GM19452 (cell line): Measurements from ENCODE around the gene XIST.
"Not testable (repeated sequence)": the region's sequence is repeated elsewhere in the genome, so short reads cannot be mapped to it uniquely, and the experiment has no call there.

Experiments used
- ATAC-seq: cut with Tn5 transposase; IDR thresholded peaks from one replicate; pipeline ENCODE4 v1.9.1; 2021; ENCODE audit not compliant: unreplicated experiment

Gene XIST

GRCh38 chrX:73817393-73818199, 34.9 kb downstream of the XIST start:
- ATAC-seq = no peak

GRCh38 chrX:73812256-73812655, 40.3 kb downstream of the XIST start:
- ATAC-seq = no peak

DNA sequence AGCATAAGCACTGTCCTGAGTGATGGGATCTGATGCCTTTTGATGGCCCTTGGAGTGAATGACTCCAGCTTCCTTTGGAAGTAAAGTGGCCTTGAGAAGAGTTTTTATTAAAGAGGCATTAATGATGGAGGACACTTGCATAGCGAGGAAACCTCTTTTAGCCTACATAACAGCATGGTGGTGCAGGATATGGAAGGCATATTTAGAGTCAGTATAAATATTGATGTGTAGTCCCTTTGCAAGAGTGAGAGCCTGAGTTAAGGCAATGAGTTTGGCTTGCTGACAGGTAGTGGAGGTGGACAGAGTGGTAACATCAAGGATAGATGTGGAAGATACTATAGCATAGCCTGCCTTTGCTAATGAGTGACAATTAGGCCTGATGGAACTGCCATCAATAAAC, 48.4 kb downstream of the XIST start:
- not testable (repeated sequence) for ATAC-seq

DNA sequence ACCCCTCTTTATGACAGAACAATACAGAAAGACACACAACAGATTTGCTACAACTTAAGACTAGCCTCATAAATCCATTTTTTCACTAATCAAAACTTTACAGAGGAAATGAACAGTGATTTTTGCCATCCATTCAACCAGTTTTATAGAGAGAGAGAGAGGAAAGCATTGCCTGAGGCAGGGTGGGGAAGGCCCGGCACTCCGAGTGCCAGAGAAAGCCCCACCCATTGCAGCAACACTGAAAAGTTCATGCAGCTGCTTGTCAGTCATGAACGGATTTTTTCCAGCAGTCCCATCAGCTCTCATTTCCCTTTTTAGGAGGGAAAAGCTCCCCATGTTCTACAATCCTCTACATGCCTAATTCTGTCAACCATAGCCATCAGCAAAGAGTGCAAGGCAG, 52.6 kb downstream of the XIST start:
- ATAC-seq = no peak

- ATAC-seq = not testable (repeated sequence)
Measured at GRCh38 chrX:73792511-73792910, 60.0 kb downstream of the XIST start.

- ATAC-seq = no peak
Measured at GRCh38 chrX:73785493-73785892, 67.0 kb downstream of the XIST start.
